Astrocyte of the hippocampus (primary cell): ENCODE results near the gene PAM.
"Not testable (repeated sequence)": the region's sequence is repeated elsewhere in the genome, so short reads cannot be mapped to it uniquely, and the experiment has no call there.

Source experiments
- DNase-seq: peaks from one replicate; pipeline ENCODE4 v3.0.0; 2011; ENCODE audit warnings: low read depth, low spot score

PAM gene

GRCh38 chr5:103046706-103047105 lies 291.6 kb downstream of the PAM start:
- DNase-seq: not testable (repeated sequence)

DNA sequence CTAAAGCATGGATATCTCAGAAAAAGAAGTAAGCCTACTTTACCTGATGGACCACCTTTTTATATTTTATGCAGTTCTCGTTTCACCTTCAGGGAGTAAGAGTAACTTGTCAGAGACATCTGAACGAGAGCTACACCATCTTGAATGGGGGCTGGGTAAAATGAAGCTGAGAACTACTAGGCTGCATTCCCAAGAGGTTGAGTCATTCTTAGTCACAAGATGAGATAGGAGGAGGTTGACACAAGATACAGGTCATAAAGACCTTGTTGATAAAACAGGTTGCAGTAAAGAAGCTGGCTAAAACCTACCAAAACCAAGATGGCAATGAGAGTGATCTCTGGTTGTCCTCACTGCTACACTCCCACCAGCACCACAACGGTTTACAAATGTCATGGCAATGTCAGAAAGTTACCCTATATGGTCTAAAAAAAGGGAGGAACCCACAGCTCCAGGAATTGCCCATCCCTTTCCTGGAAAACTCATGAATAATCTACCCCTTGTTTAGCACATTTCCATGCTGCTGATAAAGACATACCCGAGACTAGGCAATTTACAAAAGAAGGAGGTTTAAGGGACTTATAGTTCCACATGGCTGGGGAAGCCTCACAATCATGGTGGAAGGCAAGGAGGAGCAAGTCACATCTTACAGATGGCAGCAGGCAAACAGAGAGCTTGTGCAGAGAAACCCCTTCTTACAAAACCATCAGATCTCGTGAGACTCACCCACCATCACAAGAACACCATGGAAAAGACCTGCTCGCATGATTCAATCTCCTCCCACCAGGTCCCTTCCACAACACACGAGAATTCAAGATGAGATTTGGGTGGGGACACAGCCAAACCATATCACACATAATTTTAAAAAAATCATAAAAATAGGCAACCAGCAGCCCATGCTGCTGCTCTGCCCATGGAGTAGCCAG lies 302.4 kb downstream of the PAM start:
- DNase-seq: peak; percentile 24

- no peak for DNase-seq
Observed at GRCh38 chr5:103059525-103059924, 304.4 kb downstream of the PAM start.

DNA sequence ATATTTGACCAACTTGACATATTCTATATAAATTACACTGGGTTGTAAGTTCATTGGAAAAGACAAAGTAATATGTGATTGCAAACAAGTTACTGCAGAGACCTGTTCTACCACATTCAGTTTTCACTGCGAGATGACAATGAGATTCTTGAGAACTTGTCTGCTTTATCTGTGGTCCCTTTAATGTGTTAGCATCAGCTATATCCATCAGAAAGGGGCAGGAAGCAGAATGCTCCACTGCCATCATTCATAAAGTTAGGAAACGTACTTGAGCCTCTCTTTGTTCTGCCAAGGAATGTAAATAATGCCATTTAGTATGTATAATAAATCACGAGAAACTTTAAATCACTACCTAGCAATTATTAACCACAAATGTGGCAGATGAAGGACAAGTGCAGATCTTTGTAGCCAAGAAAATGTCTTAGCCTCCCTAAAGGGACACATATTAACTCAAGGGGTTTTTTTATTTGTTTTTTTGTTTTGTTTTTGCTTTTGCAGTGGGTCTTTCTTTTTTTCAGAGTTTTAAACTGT lies 305.4 kb downstream of the PAM start:
- no peak for DNase-seq

DNA sequence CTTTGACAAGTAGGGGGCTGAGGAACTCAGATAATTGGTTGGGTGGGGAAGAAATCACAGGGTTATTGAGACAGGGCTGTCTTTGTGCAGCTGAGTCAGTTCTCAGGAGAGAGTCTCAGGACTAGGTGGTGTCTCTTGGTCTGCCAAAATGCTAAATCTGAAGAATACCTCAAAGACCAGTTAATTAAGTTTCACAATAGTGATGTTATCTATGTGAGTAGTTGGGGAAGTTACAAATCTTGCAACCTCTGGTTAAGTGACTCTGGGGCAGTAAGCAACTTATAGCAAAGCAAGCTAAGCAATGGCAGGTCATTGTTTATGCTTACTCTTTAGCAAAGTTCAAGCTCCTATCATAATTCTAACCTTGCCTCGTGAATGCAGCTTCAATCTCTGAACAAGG lies 311.2 kb downstream of the PAM start:
- DNase-seq: no peak

GRCh38 chr5:103073500-103073899 lies 318.4 kb downstream of the PAM start:
- not testable (repeated sequence) for DNase-seq

DNA sequence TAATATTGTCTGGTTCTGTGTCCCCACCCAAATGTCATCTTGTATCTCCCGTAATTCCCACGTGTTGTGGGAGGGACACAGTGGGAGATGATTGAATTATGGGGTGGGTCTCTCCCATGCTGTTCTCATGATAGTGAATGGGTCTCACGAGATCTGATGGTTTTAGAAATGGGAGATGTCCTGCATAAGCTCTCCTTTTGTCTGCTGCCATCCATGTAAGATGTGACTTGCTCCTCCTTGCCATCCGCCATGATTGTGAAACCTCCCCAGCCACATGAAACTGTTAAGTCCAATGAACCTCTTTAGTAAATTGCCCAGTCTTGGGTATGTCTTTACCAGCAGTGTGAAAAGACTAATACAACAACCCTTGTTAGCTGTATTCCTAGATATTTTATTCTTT lies 320.3 kb downstream of the PAM start:
- no peak for DNase-seq
